IPS-18c (cell line): Measurements from ENCODE around the gene SIRPB2.

ENCODE experiments used
- H3K4me3 ChIP-seq: 2 replicates; pipeline ENCODE4 v1.7.0; 2013; ENCODE audit warnings: low read depth, mild to moderate bottlenecking, low read length, moderate library complexity; ENCODE audit not compliant: insufficient read depth
- H3K9me3 ChIP-seq: one replicate; pipeline ENCODE4 v1.6.1; 2013; ENCODE audit warnings: mild to moderate bottlenecking, low read length, moderate library complexity; ENCODE audit not compliant: control insufficient read depth, insufficient read depth

SIRPB2 gene

GRCh38 chr20:1478566-1478965, 12.7 kb downstream of the SIRPB2 start:
- Histone ChIP-seq H3K9me3 (peaks cover 2% of the 10 kb centered on the region), H3K4me3 (no peak overlapping the region)

- Histone ChIP-seq H3K4me3 (no peak overlapping the region), H3K9me3 (peaks cover 2% of the 10 kb centered on the region)
Measured at GRCh38 chr20:1477896-1478490, 13.2 kb downstream of the SIRPB2 start.

GRCh38 chr20:1474817-1475603, 16.2 kb downstream of the SIRPB2 start:
- Histone ChIP-seq H3K9me3 (peaks cover 2% of the 10 kb centered on the region), H3K4me3 (no peak overlapping the region)

- no peak overlapping the region for H3K4me3 ChIP-seq
- peaks cover 2% of the 10 kb centered on the region for H3K9me3 ChIP-seq
Measured at GRCh38 chr20:1474325-1474724, 16.9 kb downstream of the SIRPB2 start.

DNA sequence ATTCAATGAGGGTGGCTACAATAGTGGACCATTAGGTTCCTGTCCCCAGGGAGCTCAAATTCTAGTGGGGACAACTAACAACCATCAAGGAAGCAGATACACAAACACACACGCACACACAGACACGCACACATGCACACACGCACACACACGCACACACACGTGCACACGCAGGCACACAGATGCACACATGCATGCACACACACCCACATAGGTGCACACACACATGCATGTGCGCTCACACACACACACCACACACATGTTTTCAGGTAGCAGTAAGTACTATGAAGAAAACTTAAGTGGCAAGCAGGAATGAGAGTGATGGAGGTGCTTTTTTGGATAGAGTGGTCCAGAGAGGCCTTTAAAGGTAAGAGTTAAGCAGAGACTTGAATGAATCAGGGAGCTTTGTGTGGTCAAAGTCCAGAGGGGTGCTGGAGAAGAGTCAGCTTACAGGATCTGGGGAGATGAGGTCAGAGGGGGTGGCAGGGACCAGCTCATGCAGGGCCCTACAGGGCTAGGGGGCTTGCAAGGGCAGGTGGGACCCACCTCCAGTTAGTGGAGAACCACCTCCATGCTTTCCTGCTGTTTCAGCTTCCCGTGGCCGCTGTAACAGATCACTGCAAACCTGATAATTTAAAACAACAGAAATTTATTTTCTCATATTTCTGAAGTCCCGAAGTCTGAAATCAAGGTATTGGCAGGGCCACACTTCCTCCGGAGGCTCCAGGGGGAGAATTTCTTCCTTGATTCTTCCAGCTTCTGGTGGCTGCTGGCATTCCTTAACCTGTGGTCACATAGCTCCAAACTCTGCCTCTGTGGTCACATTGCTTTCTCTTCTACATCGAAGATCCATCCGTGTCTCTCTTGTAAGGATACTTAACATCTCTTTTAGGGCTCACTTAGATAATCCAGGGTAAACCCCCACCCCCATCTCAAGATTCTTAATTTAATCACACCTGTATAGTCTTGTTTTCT, 17.7 kb downstream of the SIRPB2 start:
- Histone ChIP-seq H3K9me3 (no peaks in the 10 kb centered on the region), H3K4me3 (no peak overlapping the region)

GRCh38 chr20:1472556-1473245, 18.5 kb downstream of the SIRPB2 start:
- H3K9me3 ChIP-seq: no peaks in the 10 kb centered on the region
- H3K4me3 ChIP-seq: no peak overlapping the region

DNA sequence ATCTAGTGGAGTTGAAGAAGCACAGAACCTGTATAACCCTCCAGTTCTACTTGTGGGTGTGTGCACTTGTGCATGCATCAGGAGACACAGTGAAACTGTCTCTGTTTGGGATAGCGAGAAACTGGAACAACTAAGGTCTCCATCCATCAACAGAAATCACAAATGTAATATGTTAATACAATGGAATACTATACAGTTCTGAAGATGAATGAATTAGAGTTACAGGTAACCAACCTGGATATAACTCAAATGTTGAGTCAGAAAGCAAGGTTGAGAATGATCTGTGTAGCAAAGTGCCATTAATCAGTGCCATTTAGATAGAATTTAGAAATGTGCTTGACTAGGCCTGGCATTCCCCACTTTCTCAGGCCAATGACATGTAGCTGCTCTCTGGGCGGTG, 20.0 kb downstream of the SIRPB2 start:
- Histone ChIP-seq H3K4me3 (no peak overlapping the region), H3K9me3 (no peaks in the 10 kb centered on the region)

- Histone ChIP-seq H3K4me3 (no peak overlapping the region), H3K9me3 (no peaks in the 10 kb centered on the region)
Measured at GRCh38 chr20:1469925-1470571, 21.2 kb downstream of the SIRPB2 start.

DNA sequence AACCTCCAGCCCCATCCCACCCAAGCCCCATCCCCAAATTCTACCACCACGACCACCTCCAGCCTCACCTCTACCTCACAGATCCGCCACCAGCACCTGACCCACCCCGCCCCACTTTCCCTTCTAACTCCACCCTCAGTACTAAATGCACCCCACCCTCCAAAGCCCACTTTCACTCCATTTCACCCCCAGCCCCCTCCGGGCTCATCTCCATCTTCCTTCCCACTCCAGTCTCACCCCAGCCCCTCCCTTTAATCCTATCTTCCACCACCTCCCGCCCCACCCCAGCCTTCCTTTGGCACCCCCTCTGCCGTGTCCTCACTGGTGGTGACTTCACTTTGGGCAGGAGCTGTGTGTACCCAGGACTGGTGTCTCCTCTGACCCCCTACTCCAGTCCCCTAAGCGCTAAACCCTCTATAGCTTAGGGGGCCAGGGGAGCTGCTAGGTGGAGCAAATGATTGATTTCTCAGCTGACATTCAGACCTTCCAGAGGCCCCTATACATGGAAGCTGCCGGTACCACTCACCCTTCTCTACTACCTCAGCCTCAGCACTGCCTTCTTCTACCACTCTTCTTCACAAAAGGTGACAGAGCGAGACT, 21.8 kb downstream of the SIRPB2 start:
- H3K4me3 ChIP-seq: no peak overlapping the region

GRCh38 chr20:1468117-1468624, 23.0 kb downstream of the SIRPB2 start:
- no peaks in the 10 kb centered on the region for H3K9me3 ChIP-seq
- no peak overlapping the region for H3K4me3 ChIP-seq

More for the DNA sequence above, 21.8 kb downstream of the SIRPB2 start:
- H3K9me3 ChIP-seq: no peaks in the 10 kb centered on the region

- Histone ChIP-seq H3K9me3 (no peaks in the 10 kb centered on the region), H3K4me3 (peak overlapping the region; percentile 2; the same call in 1 of the 2 replicates)
Measured at GRCh38 chr20:1467355-1468116, 23.7 kb downstream of the SIRPB2 start.

DNA sequence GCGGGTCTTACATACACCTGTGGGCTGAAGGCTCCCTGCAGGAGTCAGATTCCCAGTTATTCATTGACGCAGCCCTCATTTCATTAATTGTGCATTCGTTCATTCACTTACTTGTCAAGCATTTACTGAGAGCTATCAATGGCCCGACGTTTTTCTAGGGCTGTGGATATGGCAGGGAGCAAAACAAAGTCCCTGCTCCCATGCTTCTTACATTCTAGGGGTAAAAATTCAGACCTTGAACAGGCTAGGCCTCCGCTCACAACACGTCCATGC, 24.2 kb downstream of the SIRPB2 start:
- Histone ChIP-seq H3K4me3 (peak overlapping the region; percentile 2; the same call in 1 of the 2 replicates), H3K9me3 (no peaks in the 10 kb centered on the region)

DNA sequence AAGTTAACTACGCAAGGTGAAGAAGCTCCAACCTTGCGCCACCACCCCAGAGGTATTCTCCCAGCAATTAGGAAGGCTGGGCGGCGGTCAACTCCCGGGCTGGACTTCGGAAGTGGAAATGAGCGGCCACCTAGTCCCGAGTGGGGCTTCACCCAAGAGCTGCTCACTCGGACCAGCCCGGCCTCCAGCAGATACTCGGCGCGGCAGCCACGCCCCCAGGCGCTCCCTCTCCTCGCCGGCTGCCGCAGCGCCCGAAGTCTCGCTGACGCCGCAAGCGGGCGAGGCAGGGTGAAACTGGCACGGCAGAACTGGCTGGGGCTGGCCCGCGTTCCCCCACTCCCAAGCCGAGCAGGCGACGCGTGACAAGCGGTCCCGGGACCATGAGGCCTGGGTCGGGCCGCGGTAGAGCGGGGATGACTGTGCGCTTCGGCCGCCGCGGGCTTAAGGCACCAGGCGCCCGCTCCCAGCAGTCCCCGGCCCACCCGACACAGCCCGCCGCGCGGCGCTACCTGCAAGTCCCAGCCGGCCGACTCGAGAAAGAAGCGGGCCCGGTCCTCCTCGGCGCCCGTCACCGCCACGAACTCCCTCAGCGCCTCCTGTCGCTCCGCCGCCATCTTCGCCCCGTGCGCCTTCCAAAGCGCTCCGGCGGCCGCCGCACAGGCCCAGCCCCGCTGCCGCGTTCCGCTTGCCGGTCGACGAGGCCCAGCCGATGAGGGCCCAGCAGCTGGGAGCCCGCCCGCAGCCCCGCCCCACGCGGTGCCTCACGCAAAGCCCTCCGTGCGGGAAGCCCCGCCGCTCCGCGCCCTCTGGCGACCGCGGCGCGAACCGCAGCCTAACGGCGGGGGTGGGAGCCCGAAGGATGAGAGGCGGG, 24.8 kb downstream of the SIRPB2 start, which contains the start of gene NSFL1C:
TSS of gene NSFL1C (minus strand) at position 639 of the 871 bp plus-strand sequence. CDS start at position 614, 25 bp downstream.
- no peaks in the 10 kb centered on the region for H3K9me3 ChIP-seq
- peak within 1 kb of the TSS; percentile 97 for H3K4me3 ChIP-seq

- H3K9me3 ChIP-seq: no peaks in the 10 kb centered on the region
- H3K4me3 ChIP-seq: peak overlapping the region; percentile 97
Measured at GRCh38 chr20:1465470-1466210, 25.6 kb downstream of the SIRPB2 start.
